DMS 273 (cell line): ENCODE data around the gene EHMT1.

Experiments
- DNase-seq: peaks from one replicate; lab custom pipeline; 2025; ENCODE audit not compliant: unreplicated experiment; lab: John Stamatoyannopoulos, UW

EHMT1 gene

GRCh38 chr9:137690930-137691645 is 72.3 kb downstream of the EHMT1 start:
- DNase-seq: no peak

GRCh38 chr9:137691646-137692351 is 73.0 kb downstream of the EHMT1 start:
- no peak for DNase-seq

- DNase-seq: no peak
Measured at GRCh38 chr9:137694236-137694959, 75.6 kb downstream of the EHMT1 start.

- DNase-seq: peak; percentile 40
Measured at GRCh38 chr9:137694962-137695875, 76.4 kb downstream of the EHMT1 start.

- DNase-seq: no peak
Measured at GRCh38 chr9:137696136-137696925, 77.5 kb downstream of the EHMT1 start.

GRCh38 chr9:137697193-137697592 is 78.4 kb downstream of the EHMT1 start:
- no peak for DNase-seq

GRCh38 chr9:137697832-137698231 is 79.0 kb downstream of the EHMT1 start:
- DNase-seq: no peak

- no peak for DNase-seq
Measured at GRCh38 chr9:137700911-137701310, 82.1 kb downstream of the EHMT1 start.

GRCh38 chr9:137702615-137703379 is 84.0 kb downstream of the EHMT1 start:
- no peak for DNase-seq

GRCh38 chr9:137703842-137704508 is 85.2 kb downstream of the EHMT1 start:
- no peak for DNase-seq

- DNase-seq: no peak
Measured at GRCh38 chr9:137705443-137705863, 86.6 kb downstream of the EHMT1 start.

GRCh38 chr9:137705906-137706305 is 87.1 kb downstream of the EHMT1 start:
- no peak for DNase-seq

- no peak for DNase-seq
Measured at GRCh38 chr9:137707361-137707760, 88.6 kb downstream of the EHMT1 start.

- DNase-seq: peak; percentile 21
Measured at GRCh38 chr9:137708590-137709284, 89.9 kb downstream of the EHMT1 start.

- no peak for DNase-seq
Measured at GRCh38 chr9:137709411-137710101, 90.8 kb downstream of the EHMT1 start.

GRCh38 chr9:137710704-137711103 is 91.9 kb downstream of the EHMT1 start:
- no peak for DNase-seq

GRCh38 chr9:137711678-137712105 is 92.9 kb downstream of the EHMT1 start:
- DNase-seq: no peak

GRCh38 chr9:137715321-137715720 is 96.5 kb downstream of the EHMT1 start:
- no peak for DNase-seq
